ENCODE results near the gene MAD1L1. TPM values are rescaled to one million over a fixed set of nuclear protein-coding genes. Genes with fewer than 3 reads are reported as not detected.

Gene MAD1L1
- total RNA-seq, 1 experiment from 2014 or later: 38.5 TPM

DNA sequence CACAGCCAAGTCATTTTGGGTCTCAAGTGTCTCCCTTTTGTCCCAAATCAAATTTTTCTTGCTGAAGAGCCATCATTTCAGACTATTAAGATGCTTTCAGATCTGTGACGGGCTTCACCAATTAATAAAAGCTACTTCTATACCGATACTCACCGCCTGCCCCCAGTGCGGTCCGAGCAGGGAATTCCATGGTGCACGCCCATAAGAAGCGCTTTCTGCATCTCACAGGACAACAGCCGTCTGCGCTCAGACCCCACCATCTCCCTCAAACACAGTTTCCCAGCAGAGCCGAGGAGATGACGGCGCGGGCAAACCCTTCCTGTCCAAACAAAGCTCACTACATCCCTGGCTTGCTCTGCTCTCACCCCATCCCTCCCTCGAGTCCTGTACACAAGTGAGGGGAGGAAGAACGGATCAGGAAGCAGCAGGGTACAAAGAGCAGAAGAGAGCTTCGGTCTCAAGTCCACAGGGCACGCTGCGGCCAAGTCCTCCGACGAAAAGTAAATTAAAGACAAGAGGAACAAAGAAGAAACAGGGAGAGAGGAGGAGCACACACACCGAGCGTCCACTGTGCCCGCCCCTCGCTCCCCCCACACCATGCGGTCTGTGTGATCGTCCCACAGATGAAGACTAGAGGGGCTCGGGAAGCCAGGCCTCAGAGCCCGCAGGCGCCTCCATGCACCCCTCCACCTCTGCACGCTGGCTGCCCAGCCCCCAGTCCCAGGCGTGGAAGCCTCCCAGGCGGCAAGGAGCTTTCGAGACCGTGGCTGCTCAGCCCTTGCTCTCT is 121.9 kb downstream of the MAD1L1 start:
- ChIA-PET RAD21 (ENCODE audit: low non-redundant PET in 1 of 2, low total read pairs in 2 of 2, uncharacterized antibody in 2 of 2, unreplicated experiment in 2 of 2) (no interaction called here), CTCF (no interaction called here), POLR2A (no interaction called here)
- Histone ChIP-seq H3K4me2 (ENCODE audit: low read length) (peak overlapping the region; percentile 85), H3K9me2 (ENCODE audit: insufficient read depth) (no peaks in the 10 kb centered on the region), H3K36me3 (ENCODE audit: control insufficient read depth in 1 of 2, insufficient read depth in 2 of 2, low read length in 2 of 2) (no peaks in the 10 kb centered on the region), H3K79me2 (ENCODE audit: insufficient read depth, low read length) (peaks cover 23% of the 10 kb centered on the region), H3K27ac (ENCODE audit: low read depth, low read length) (peak overlapping the region; percentile 94), H3K9me3 (ENCODE audit: control insufficient read depth in 1 of 2, insufficient read depth in 1 of 2, low read depth in 1 of 2, low read length in 2 of 2) (no peaks in the 10 kb centered on the region), H3K9ac (ENCODE audit: low read length) (peak overlapping the region; percentile 41), H4K20me1 (ENCODE audit: insufficient read depth) (no peaks in the 10 kb centered on the region), H3K4me3 (replicated peaks in 1 of 2; ENCODE audit: low read depth in 1 of 2, low read length in 2 of 2) (peak overlapping the region in 1 of 2 experiments; percentile 58; a peak in 2 of 4 replicates), H3K4me1 (ENCODE audit: control insufficient read depth in 1 of 2, insufficient read depth in 2 of 2, low read length in 2 of 2) (peaks cover 52 to 94% of the 10 kb centered on the region in 2 experiments), H2AFZ (ENCODE audit: low read depth, low read length, poor library complexity, severe bottlenecking) (no peak overlapping the region), H3K27me3 (ENCODE audit: insufficient read depth, low read length) (no peaks in the 10 kb centered on the region)
- DNase-seq (ENCODE audit: low read depth, low spot score): no peak
- TF ChIP-seq RAD21 (IDR thresholded peaks at IDR 0.05; ENCODE audit: low read depth) (no peak), ZNF274 (IDR thresholded peaks at IDR 0.05; ENCODE audit: low read depth, low read length) (no peak), EZH2phosphoT487 (IDR thresholded peaks at IDR 0.05; ENCODE audit: borderline replicate concordance) (no peak), SIN3A (IDR thresholded peaks at IDR 0.05; ENCODE audit: low read depth) (no peak), SP1 (IDR thresholded peaks at IDR 0.05; ENCODE audit: low read depth) (no peak)
- TF ChIP-seq, protein P1, sequence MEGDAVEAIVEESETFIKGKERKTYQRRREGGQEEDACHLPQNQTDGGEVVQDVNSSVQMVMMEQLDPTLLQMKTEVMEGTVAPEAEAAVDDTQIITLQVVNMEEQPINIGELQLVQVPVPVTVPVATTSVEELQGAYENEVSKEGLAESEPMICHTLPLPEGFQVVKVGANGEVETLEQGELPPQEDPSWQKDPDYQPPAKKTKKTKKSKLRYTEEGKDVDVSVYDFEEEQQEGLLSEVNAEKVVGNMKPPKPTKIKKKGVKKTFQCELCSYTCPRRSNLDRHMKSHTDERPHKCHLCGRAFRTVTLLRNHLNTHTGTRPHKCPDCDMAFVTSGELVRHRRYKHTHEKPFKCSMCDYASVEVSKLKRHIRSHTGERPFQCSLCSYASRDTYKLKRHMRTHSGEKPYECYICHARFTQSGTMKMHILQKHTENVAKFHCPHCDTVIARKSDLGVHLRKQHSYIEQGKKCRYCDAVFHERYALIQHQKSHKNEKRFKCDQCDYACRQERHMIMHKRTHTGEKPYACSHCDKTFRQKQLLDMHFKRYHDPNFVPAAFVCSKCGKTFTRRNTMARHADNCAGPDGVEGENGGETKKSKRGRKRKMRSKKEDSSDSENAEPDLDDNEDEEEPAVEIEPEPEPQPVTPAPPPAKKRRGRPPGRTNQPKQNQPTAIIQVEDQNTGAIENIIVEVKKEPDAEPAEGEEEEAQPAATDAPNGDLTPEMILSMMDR (IDR thresholded peaks at IDR 0.05 in 2 of 3, conservative IDR thresholded peaks at IDR 0.05 in 1 of 3; ENCODE audit: borderline replicate concordance in 1 of 3, insufficient read depth in 1 of 3, low read depth in 2 of 3, low read length in 2 of 3): no peak
- TF ChIP-seq, protein P2, sequence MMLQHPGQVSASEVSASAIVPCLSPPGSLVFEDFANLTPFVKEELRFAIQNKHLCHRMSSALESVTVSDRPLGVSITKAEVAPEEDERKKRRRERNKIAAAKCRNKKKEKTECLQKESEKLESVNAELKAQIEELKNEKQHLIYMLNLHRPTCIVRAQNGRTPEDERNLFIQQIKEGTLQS (IDR thresholded peaks at IDR 0.05): no peak
- no TSS peak for BruUV-seq (replicated peaks)
- intact Hi-C loops (cut with micrococcal nuclease): loop anchor here (5.0 kb wide), 1 partner anchor 236 kb away; no protein-coding TSS in a partner anchor
- peak; percentile 20 for ATAC-seq
